CD4-positive, alpha-beta T cell (primary cell): ENCODE measurements around the gene PSMB3. TPM values are rescaled to one million over a fixed set of nuclear protein-coding genes. Genes with fewer than 3 reads are reported as not detected.

Experiments
- ATAC-seq: fragments of 200-7000 bp; cut with Tn5 transposase; one replicate; pipeline ENCODE4 v1.10.0; 2022; ENCODE audit warnings: mild to moderate bottlenecking; ENCODE audit not compliant: poor library complexity
- CTCF ChIA-PET: fragments of 350-600 bp; sonication (Branson Sonifier 250); formaldehyde crosslinking; loops from one replicate; lab custom pipeline; 2021; ENCODE audit warnings: antibody characterized with exemption, inconsistent platforms; lab: Charles Lee
- POLR2A ChIA-PET: fragments of 350-600 bp; sonication (Branson Sonifier 250); formaldehyde crosslinking; loops from one replicate; lab custom pipeline; 2021; ENCODE audit warnings: antibody characterized with exemption, inconsistent platforms; lab: Charles Lee
- DNase-seq, 14 experiments: peaks; one replicate each; pipeline ENCODE4 v3.0.0-alpha.2; 2013 to 2020; ENCODE audit warnings: mixed read lengths in 2 of 14
- H3K27ac ChIP-seq, 2 donors: one replicate each; pipeline versions ENCODE4 v1.5.1 to v1.7.0; 2013; ENCODE audit warnings: low read length in 2 of 2, low read depth in 1 of 2, mild to moderate bottlenecking in 1 of 2
- H3K27me3 ChIP-seq, 2 experiments: 1 replicate in 1 of 2; 2 replicates in 1 of 2; pipeline versions ENCODE4 v1.6.1 to v1.7.0; 2013; ENCODE audit warnings: low read length in 2 of 2, control low read depth in 1 of 2, mild to moderate bottlenecking in 1 of 2, moderate library complexity in 1 of 2; ENCODE audit not compliant: insufficient read depth in 2 of 2, control insufficient read depth in 1 of 2
- H3K36me3 ChIP-seq: one replicate; pipeline ENCODE4 v1.6.1; 2013; ENCODE audit warnings: low read length, control low read depth; ENCODE audit not compliant: insufficient read depth
- H3K4me1 ChIP-seq: one replicate; pipeline ENCODE4 v1.6.1; 2013; ENCODE audit warnings: low read length, control low read depth; ENCODE audit not compliant: insufficient read depth
- H3K4me3 ChIP-seq: one replicate; pipeline ENCODE4 v1.5.1; 2013; ENCODE audit warnings: mild to moderate bottlenecking, low read length, moderate library complexity
- H3K9me3 ChIP-seq, 2 experiments: 1 replicate in 1 of 2; 2 replicates in 1 of 2; pipeline versions ENCODE4 v1.6.1 to v1.7.0; 2013; ENCODE audit warnings: low read length in 2 of 2, mild to moderate bottlenecking in 2 of 2, control low read depth in 1 of 2, moderate library complexity in 1 of 2; ENCODE audit not compliant: control insufficient read depth in 1 of 2, insufficient read depth in 1 of 2
- H3K27ac Mint-ChIP-seq: one replicate; pipeline ENCODE4 v1.8.0; 2020; ENCODE audit warnings: mixed read lengths
- H3K27me3 Mint-ChIP-seq: one replicate; pipeline ENCODE4 v1.8.0; 2021; ENCODE audit warnings: mixed read lengths
- H3K36me3 Mint-ChIP-seq: one replicate; pipeline ENCODE4 v1.8.0; 2021; ENCODE audit warnings: low read depth, mixed read lengths
- H3K4me1 Mint-ChIP-seq: one replicate; pipeline ENCODE4 v1.8.0; 2021; ENCODE audit warnings: low read depth, mixed read lengths
- H3K4me3 Mint-ChIP-seq: one replicate; pipeline ENCODE4 v1.8.0; 2020; ENCODE audit warnings: mild to moderate bottlenecking, mixed read lengths
- H3K9me3 Mint-ChIP-seq: one replicate; pipeline ENCODE4 v1.8.0; 2020; ENCODE audit warnings: mixed read lengths
- CTCF ChIP-seq: fragments of 200-600 bp; IDR thresholded peaks from one replicate; pipeline ENCODE4 v1.8.0; 2022; ENCODE audit warnings: antibody characterized with exemption, mild to moderate bottlenecking
- intact Hi-C, 2 experiments: fragments of 100-400 bp; cut with DNase I in 1 of 2; cut with micrococcal nuclease in 1 of 2; formaldehyde crosslinking; loops; one replicate each; pipeline versions ENCODE4 v1.15.1 to v1.9.0; 2023 to 2025; cut with DNase I, micrococcal nuclease
- total RNA-seq, 174 experiments: library from RNA in 2 of 174; stranded (reverse) in 2 of 174; gene quantifications; one replicate each; pipeline ENCODE4 v1.2.3 and lab custom pipeline; 2021 to 2026

Gene PSMB3
- total RNA-seq, 2 experiments from 2014 or later, result 46.6 to 55.0 TPM

- ChIA-PET CTCF (interaction anchor here (1.2 to 2.0 kb wide), 2 partner anchors 10 to 69 kb away, joined by 3 to 9 read pairs; no protein-coding TSS in a partner anchor), POLR2A (interaction anchor here (1.3 kb wide), 1 partner anchor 15 kb away, joined by 3 read pairs; no protein-coding TSS in a partner anchor)
- Mint-ChIP-seq H3K36me3 (no peaks in the 10 kb centered on the region), H3K4me3 (no peak overlapping the region), H3K4me1 (peaks cover 19% of the 10 kb centered on the region), H3K27ac (no peak overlapping the region), H3K9me3 (no peaks in the 10 kb centered on the region), H3K27me3 (peaks cover 43% of the 10 kb centered on the region)
- DNase-seq (no peak), ATAC-seq (no peak)
- Histone ChIP-seq H3K27ac (no peak overlapping the region), H3K9me3 (peaks cover 0 to 15% of the 10 kb centered on the region in 2 experiments), H3K4me1 (peaks cover 40% of the 10 kb centered on the region), H3K27me3 (peaks cover 47 to 51% of the 10 kb centered on the region in 2 experiments), H3K4me3 (no peak overlapping the region), H3K36me3 (no peaks in the 10 kb centered on the region)
- intact Hi-C loops, result no loop called here
- TF ChIP-seq CTCF, result no peak
These were observed 7.0 kb upstream of the PSMB3 start for GRCh38 chr17:38745545-38745944.

- ATAC-seq, result no peak
- intact Hi-C loops, result no loop called here
- H3K9me3 Mint-ChIP-seq, result no peaks in the 10 kb centered on the region
- Histone ChIP-seq H3K27ac (no peak overlapping the region), H3K9me3 (peaks cover 0 to 15% of the 10 kb centered on the region in 2 experiments), H3K36me3 (no peaks in the 10 kb centered on the region), H3K4me3 (no peak overlapping the region), H3K27me3 (peaks cover 51 to 57% of the 10 kb centered on the region in 2 experiments), H3K4me1 (peaks cover 47% of the 10 kb centered on the region)
- TF ChIP-seq CTCF, result no peak
- H3K4me3 Mint-ChIP-seq, result peak overlapping the region; percentile 74
- POLR2A ChIA-PET, result interaction anchor here (0.9 to 1.3 kb wide), 2 partner anchors 15 to 188 kb away, joined by 3 read pairs; no protein-coding TSS in a partner anchor
- no peaks in the 10 kb centered on the region for H3K36me3 Mint-ChIP-seq
- H3K4me1 Mint-ChIP-seq, result peaks cover 25% of the 10 kb centered on the region
- CTCF ChIA-PET, result interaction anchor here (1.2 to 2.0 kb wide), 2 partner anchors 11 to 69 kb away, joined by 3 to 9 read pairs; no protein-coding TSS in a partner anchor
- H3K27me3 Mint-ChIP-seq, result peaks cover 50% of the 10 kb centered on the region
- DNase-seq, result no peak
- H3K27ac Mint-ChIP-seq, result no peak overlapping the region
These were observed 6.3 kb upstream of the PSMB3 start for GRCh38 chr17:38746004-38746848.

GRCh38 chr17:38746849-38747462 lies 5.6 kb upstream of the PSMB3 start:
- Histone ChIP-seq H3K27me3 (peaks cover 51 to 57% of the 10 kb centered on the region in 2 experiments), H3K36me3 (no peaks in the 10 kb centered on the region), H3K9me3 (peaks cover 0 to 15% of the 10 kb centered on the region in 2 experiments), H3K4me3 (no peak overlapping the region), H3K4me1 (peaks cover 54% of the 10 kb centered on the region), H3K27ac (no peak overlapping the region)
- intact Hi-C loops, result no loop called here
- peaks cover 5% of the 10 kb centered on the region for H3K36me3 Mint-ChIP-seq
- H3K4me1 Mint-ChIP-seq, result peaks cover 33% of the 10 kb centered on the region
- ChIA-PET POLR2A (interaction anchor here (0.9 to 1.3 kb wide), 2 partner anchors 16 to 188 kb away, joined by 3 read pairs; no protein-coding TSS in a partner anchor), CTCF (interaction anchor here (2.0 kb wide), 1 partner anchor 12 kb away, joined by 9 read pairs; no protein-coding TSS in a partner anchor)
- H3K9me3 Mint-ChIP-seq, result no peaks in the 10 kb centered on the region
- TF ChIP-seq CTCF, result no peak
- no peak for ATAC-seq
- H3K27ac Mint-ChIP-seq, result no peak overlapping the region
- DNase-seq, result no peak
- peaks cover 57% of the 10 kb centered on the region for H3K27me3 Mint-ChIP-seq
- H3K4me3 Mint-ChIP-seq, result peak overlapping the region; percentile 74
